GM21786 (cell line): ENCODE results near the gene UMAD1.
A peak's percentile ranks its signal among the peaks of the same experiment; 100 is the strongest.

Experiments used
- ATAC-seq: cut with Tn5 transposase; IDR thresholded peaks from one replicate; pipeline ENCODE4 v1.9.1; 2021; ENCODE audit not compliant: unreplicated experiment

UMAD1 gene

DNA sequence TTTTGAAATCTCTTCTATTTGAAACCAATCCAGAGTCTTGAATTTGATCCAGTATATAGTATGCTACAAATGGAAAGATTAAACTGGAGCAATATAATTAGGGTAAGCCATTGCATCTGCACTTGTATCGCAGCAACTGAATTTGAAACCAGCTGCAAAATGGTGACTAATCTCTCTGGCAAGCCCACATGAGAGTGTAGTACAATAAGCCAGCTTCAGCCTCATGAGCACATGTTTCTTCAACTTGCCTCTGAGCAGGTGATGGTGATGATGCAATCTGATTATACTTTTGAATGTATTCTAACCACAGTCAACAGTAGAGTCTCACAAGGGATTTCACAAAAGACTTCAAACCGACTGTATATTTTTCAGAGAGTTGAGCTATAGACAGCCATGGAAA, 78.7 kb downstream of the UMAD1 start:
- ATAC-seq: peak; percentile 96

DNA sequence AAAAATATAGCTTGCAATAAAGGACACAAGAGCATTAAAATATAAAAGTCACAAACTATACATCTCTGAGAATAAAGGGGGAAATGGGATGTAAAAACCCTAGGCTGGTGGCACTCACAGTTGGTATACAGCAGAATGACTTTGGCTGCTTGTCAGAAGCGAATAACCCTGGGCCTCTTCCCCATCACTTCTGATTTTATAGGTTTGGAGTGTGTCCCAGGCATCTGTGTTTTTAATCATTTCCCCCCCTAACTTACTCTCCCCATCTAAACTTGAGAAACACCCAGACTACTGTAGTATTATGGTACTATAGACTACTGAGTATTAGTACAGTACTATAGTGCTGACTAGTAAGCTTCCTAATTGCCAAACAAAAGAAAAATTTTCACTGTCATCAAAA, 79.6 kb downstream of the UMAD1 start:
- no peak for ATAC-seq

DNA sequence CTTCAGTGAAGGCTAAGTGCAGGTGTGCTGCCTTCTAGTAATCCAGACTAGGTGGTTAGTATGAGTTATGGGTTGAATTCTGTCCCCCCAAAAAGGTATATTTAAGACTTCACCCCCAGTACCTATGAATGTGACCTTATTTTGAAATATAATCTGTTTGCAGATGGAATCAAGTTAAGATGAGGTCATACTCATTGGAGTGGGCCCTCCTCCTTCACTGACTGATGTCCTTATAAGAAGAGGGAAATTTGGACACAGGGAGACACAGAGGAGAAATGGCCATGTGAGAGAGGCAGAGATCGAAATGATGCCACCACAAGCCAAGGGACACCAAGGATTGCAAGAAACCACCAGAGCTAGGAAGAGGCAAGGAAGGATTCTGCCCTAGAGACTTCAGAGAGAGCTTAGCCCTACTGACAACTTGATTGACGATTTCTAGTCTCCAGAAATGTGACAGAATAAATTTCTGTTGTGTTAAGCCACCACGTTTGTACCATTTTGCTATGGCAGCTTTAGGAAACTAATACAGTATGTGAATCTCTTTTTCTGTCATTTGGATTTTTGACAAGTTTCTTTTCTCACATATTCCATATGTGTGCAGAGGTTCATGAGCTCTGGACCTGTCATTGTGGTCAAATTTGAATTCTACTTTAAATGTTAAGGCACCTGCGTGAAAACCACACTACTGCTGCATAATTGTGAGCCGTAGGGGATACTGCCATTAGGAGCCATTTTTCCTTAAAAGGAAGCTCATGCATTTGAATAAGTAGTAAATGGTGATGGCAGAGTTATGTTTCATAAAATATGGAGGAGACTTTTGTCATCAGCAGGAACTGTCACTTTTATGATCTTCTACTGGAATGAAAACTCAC, 80.4 kb downstream of the UMAD1 start:
- ATAC-seq: no peak

DNA sequence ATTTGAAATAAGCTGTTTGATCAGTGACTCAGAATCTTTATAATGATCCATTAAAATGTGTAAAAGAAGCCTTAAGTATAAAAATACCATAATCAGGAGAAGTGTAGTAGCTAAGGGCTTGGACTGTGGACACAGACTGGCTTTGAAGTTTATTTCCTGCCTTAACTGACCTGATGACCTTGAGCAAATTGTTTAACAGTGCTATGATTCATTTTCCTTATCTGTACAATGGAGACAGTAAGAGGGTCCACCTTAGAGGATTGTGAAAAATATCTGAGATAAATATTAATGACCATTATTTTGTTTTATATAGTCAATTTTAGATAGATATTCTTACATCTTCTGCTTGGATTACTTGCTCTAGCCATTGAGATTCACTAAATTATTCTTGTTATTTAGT, 91.2 kb downstream of the UMAD1 start:
- no peak for ATAC-seq

DNA sequence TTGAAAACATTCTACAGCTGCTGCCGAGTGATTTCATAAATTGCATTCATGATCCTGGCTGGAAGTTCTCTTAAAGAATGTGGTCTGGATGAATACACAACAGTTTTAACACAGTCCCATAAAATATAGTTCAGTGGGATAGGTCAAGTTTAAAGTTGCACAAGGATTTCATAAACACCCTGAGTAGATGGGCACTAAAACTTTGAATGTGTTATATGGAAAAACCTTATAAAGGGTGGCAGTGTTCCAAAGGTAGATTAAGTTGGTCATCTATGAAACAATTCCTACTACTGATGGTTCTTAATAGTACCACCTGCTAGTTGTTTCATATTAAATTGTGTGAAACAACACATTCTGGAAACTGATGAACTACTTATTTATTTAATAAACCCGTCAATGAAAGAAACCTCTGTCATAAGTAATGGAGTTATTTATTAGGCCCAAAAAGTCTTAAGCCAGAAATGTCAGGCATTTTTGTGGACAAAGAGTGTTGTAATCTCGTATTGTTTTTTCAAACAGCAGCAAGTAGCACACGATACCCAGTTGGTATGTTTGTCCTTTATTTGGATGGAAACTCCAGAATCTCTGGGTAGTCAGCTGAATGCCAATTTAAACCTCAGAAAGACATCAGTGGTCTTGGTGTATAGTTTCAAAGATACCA, 92.2 kb downstream of the UMAD1 start:
- no peak for ATAC-seq

DNA sequence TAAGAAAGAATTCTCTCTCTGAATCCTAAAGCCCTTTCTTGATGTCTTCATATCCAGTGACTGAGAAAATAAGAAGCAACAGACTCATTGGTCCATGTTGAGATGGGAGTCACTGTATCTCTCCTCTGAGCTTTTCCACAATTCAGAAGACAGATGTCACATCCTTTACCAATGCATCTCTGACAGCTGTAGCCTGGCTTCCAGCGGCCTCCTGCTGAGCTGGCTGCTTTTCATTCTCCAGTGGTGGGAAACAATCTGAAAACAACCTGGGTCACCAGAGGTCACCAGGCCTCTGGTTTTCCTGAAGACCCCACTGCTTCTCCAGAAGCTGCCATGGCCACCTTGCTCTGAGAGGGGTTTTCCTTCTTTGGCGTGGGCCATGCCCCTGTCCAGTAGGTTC, 96.1 kb downstream of the UMAD1 start:
- ATAC-seq: no peak

DNA sequence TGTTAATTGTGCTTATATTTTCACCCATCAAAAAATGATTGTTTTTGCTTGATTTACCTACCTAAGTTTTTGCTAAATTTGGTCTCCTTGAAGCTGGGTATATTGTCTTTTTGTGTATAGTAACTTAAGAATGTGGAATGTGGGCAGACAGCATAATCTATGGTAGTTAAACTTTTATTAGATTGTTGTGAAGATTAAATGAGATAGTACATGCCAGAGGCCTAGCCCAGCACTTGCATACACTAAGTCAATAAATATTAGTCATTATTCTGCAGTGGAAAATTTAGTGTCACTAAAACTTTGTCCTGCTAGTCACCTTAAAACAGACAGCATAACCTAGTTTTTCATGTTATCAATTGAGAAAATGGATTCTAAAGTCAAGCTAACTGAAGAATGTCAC, 97.1 kb downstream of the UMAD1 start:
- no peak for ATAC-seq

DNA sequence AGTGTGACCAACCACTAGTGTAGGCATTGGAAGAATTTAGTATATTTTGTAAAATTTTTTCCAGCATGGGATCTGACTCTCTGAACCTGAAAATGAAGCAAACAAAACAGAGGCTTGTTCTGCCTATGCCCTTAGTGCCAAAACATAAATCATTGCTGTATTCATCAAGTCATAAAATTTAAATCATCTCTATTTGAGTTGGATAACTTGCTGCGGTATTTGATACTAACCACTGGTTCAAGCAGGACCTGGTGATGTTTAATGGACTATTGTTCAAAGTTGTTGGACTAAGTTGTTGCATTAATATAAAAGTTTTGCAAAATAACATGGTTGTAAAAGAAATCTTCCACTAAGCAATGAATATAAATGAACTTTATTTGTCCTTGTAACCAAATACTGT, 97.6 kb downstream of the UMAD1 start:
- no peak for ATAC-seq

DNA sequence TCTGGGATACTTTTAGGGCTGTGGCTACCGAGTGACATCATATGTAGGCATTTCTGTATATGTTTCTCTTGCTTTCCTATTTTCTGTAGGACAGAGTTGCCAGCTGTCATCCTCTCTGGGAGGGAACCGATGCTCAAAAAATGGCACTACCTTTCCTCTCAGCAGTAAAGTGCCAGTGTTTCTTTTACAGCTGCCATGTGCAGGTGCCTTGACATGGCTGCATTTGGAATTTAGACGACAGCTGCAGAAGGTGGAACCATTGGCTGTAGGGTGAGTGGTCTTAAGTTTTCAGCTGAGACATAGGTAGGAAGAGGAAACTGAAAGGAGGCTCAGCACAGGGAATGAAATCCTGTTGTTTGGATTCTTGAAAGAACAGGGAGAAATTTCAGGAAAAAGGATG, 98.1 kb downstream of the UMAD1 start:
- ATAC-seq: no peak

DNA sequence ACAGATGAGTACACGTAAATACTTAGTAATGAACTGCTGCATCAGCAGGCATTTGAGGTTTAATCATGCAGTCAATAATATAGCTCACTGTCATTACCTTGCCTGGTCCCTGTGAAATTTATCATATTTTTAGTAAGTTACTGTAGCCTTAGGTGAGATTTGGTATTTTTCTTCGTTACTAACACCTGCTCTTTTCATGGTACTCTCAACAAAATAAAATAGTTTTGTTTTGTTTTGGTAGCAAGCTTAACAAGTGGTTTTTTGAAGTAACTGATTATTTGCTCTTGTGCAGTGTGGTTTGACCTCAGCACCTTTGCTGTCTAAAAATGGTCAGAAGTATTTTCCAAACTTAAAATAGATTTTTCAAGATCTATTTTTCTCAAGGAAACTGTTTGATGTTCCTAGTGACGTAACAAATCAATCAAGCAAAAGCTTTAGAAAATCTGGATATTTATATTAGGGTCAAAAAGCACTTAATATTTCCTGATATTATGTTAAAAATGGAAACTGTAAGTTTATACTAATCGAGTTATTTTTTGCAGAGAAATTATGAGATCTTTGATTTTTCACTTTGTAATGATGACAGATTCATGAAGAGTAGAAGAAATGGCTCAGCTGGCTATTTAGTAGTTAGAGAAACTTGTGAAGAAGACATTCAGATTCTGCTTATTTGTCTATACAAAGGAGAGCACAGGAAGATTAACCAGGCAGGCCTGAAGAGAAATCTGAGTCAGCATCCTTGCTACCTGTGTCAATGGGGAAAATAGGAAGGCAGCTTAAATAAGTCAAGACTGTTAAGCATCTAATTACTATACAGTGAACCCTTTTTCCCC, 98.9 kb downstream of the UMAD1 start:
- peak; percentile 83 for ATAC-seq

DNA sequence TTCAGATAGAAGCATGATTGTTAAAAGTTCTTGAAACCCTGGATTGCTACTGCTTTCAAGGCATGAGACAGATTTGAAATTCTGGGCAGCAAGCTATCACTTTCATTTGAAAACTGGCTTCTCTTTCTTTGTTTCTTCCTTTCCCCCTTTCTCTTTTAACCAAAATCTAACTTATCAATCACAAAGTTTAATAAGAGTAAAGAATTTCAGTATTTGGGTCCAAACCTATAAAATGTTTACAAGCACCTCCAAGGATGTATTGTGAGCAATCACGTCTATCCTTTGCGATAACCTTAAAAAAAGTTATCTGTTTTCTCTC, 99.4 kb downstream of the UMAD1 start:
- no peak for ATAC-seq

DNA sequence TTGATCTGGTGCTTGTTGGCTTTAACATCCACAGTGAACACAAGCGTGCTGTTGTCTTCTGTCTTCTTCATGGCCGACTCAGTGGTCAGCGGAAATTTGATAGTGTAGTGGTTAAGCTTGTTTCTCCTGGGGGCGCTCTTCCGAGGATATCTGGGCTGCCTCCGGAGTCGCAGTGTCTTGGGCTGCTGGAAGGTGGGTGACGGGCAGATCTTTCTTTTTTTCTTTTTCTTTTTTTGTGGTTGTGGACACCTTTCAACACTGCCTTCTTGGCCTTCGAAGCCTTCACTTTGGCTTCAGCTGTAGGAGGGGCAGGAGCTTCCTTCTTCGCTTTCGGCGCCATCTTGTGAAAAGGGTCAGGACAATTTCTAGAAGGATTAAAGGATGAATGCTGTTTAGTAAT, 101.7 kb downstream of the UMAD1 start:
- no peak for ATAC-seq

DNA sequence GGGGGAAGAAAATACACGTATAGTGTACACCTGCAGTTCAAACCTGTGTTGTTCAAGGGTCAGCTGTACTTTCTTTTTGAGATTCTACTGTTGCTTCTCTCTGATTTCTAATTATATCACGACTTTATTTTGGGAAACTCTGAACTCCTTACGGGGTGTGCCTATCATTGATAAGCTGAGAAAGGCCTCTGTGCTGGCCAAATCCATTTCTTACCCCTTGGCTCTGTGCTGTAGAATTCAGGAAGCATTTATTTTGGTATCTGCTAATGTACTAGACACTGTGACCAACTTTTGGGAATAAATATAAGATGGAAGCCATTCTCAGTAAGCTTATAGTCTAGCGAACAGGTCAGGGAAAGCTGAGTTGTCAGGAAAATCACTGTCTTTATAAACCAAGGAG, 104.7 kb downstream of the UMAD1 start:
- ATAC-seq: no peak

DNA sequence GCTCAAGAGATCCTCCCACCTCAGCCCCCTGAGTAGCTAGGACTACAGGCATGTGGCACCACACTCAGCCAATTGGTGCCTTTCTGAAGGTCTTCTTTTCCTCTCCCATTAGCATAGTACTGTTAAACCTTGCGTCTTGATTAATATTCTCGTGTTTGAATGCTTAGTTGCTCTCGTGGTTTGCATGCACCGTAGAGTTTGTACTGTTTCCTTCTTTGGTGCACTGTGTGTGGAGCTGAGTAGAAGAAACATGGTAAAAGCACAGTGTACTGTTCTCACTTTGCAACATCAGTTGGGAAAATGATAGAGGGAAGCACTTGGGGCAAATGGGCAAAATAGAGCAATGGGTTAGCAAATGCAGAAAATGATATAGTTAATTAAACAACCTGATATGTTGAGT, 105.4 kb downstream of the UMAD1 start:
- no peak for ATAC-seq

DNA sequence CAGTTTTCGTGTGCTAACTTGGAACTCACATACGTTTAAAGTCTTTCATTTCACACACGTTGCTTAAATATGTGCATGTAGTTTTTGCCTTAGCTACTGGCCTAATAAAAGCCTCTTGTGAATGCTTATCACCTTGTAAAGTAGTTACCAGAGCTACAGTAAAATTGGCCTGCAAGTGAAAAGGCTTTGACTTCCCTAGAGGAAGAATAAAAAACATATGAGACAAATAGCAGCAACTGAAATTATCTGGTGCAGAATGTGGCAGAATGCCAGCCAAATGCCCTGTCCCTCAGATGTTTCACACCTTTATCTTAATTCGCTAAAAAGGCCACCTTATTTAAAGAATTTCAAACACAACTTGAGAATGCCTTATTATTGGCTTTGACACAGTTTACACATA, 105.9 kb downstream of the UMAD1 start:
- no peak for ATAC-seq

DNA sequence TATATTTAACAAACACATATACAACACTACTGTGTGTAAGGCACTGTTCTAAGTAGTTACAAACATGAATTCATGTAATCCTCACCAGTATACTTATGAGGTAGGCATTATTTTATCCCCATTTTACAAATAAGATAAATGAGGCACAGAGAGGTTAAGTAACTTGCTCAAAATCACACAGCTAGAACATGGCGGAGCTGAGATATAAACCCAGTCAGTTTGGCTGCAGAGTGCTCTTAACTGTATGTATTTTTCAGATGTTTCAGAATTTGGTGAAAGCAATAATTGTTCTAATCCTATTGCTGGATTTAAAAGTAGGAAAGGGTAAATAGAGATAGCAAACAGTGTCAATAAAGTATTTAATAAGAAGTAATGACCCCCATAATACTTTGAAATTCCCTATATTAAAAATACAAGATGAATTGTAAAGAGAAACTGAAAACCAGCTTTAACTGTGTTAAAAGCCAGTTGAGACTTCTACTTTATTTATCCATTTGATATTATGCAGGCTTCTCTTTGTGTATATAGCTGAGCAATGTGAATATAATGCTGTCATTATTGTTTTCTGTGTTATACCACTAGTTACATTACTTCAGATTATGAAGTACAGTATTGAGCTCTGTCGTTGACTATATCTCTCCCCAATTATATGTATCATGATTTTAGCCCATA, 110.2 kb downstream of the UMAD1 start:
- no peak for ATAC-seq

DNA sequence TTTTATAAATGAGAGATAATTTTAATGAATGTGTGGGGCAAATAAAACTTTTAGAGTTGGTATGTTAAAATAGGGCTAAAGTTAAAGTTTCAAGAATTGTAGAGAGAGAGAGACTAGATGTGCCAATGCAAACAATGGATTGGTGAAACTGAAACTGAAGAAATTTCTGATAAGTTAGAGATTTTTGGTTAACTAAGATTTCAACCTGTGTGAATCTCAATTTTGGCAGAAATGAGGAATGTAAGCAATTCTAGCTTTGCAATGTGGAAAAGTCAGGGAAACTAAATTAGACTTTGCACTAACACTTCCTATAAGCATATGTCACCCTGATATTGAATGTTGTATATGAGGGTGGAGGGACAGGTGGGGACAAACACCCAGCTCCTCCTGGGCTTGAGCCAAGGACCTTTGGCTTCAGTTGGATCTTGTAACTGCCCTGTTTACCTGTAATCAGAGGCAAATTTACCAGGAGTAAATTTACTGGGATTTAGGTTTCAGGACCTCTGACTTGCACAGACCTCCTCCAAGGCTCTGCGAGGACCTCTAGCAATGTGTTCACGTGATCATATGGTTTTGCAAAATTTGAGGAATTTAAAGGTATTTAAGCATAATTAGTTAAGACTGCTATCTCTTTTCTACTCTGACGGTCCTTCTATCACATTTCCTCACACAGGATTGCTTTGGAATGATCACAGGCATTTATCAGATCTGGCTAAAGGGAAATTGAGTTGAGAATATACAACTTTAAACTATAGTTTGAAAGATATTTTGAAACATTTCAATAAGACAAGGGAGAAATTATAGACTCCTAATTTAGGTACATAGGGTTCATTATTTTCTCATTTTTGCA, 110.9 kb downstream of the UMAD1 start:
- ATAC-seq: no peak

DNA sequence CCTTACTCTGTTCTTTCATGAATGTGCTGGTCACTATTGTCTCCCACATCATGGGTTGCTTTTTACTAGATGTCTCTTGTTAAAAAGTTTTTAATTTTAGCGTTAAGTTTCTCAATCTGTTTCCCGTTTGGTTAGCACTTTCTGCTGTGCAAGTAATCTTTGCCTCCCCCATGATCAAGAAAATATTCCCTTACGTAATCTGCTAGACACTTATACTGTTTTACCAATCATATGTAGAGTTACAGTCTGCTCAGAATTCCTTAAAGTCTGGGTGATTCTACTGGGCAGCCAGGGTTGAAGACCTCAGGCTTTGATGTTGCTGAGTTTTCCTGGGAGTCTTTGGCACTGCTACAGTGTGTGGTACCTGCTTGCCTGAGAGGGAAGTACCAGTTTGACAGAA, 116.0 kb downstream of the UMAD1 start:
- no peak for ATAC-seq

DNA sequence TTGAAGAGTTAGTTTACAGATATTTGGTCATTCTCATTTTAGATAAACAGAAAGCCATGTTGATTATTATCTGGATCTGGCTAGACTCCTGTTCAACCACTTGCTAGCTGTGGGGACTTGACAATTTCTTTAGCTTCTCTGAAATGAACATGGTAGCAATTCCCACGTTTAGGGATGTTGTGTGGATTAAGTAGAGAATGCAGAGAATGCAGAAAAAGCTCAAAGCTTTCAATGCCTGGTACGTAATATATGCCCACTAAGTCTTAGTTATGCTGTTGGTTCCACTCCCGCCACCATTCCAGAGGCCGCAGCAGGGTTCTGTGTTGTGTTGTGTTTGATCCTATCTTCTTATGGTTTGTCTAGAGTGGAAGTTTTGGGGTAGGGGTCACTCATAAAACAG, 117.0 kb downstream of the UMAD1 start:
- ATAC-seq: no peak

DNA sequence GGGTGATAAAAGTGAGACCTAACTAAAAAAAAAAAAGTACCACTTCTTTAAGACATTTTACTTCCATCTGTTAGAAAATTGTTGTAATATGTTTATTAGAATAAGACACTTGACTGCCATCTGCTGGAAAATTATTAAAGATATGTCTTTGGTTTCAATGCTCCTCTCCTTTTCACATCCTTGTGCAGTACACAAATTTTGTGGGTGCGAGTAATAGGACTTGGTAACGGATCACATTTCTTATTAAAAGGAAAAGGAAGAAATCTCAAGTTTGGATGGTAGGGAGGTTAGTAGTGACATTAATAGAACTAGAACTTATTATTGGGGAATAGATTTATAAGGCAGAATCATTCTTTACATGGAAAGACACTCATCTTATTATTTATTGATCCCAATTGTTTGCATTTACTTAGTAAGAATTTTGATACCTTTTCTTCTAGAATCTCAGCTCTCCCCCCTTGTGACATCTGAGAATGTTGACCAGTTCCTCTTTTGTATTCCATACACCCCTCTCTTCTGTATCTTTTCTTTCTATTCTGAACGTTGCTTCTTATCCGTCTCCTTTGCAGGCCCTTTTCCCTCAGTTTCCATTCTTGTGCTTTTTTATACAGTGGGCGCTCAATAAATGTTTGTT, 120.9 kb downstream of the UMAD1 start:
- no peak for ATAC-seq
